Transverse colon (tissue), 4 donors: ENCODE results near the gene SLC27A2.

Source experiments
- CTCF ChIP-seq, 5 experiments: fragments of 200-600 bp in 3 of 5; fragments of 450-650 bp in 2 of 5; sonication (generic) in 3 of 5; IDR thresholded peaks; 1 replicate in 2 of 5; 2 replicates in 3 of 5; pipeline ENCODE4 v1.5.1; 2016 to 2017; ENCODE audit warnings: antibody characterized with exemption in 5 of 5, inconsistent platforms in 3 of 5, mild to moderate bottlenecking in 2 of 5, moderate library complexity in 1 of 5
- POLR2A ChIP-seq: fragments of 450-650 bp; IDR thresholded peaks from one replicate; pipeline ENCODE4 v1.6.1; 2016; ENCODE audit warnings: antibody characterized with exemption, mild to moderate bottlenecking, moderate library complexity
- POLR2AphosphoS5 ChIP-seq, 3 donors: sonication (generic); formaldehyde crosslinking; IDR thresholded peaks; one replicate each; pipeline ENCODE4 v1.6.1; 2016; ENCODE audit warnings: antibody characterized with exemption in 3 of 3

GRCh38 chr15:50260969-50261496 lies 79.0 kb downstream of the SLC27A2 start:
- TF ChIP-seq CTCF (IDR thresholded peaks at IDR 0.05), result no peak
- TF ChIP-seq POLR2A, result no peak
- no peak for TF ChIP-seq POLR2AphosphoS5 (IDR thresholded peaks at IDR 0.05)
